H1 (cell line): ENCODE data around the gene METTL25B. TPM values are rescaled to one million over a fixed set of nuclear protein-coding genes. Genes with fewer than 3 reads are reported as not detected.

Source experiments
- CTCF ChIA-PET: fragments of 300-600 bp; sonication (Branson Sonifier 250); formaldehyde crosslinking; loops from one replicate; lab custom pipeline; 2021; ENCODE audit not compliant: partially characterized antibody; lab: Charles Lee
- POLR2A ChIA-PET: fragments of 300-600 bp; sonication (Branson Sonifier 250); formaldehyde crosslinking; loops from one replicate; lab custom pipeline; 2021; ENCODE audit warnings: inconsistent platforms; ENCODE audit not compliant: partially characterized antibody; lab: Charles Lee
- DNase-seq, 2 experiments: peaks; one replicate each; pipeline versions ENCODE4 v3.0.0 to v3.0.0-alpha.2; 2010 to 2022; ENCODE audit warnings: low spot score in 2 of 2, low read depth in 1 of 2, mixed read lengths in 1 of 2
- FAIRE-seq: peaks from 2 replicates; lab custom pipeline; 2011; peaks lifted over from hg19 to GRCh38; lab: Jason Lieb, UNC
- H2AFZ ChIP-seq: 2 replicates; pipeline ENCODE4 v1.8.1; 2012; ENCODE audit warnings: low read length, inconsistent platforms
- H2AK5ac ChIP-seq: 2 replicates; pipeline ENCODE4 v1.6.1; 2013; ENCODE audit warnings: low read depth, low read length
- H2BK120ac ChIP-seq: replicated peaks from 2 replicates; pipeline ENCODE3; 2013; ENCODE audit warnings: low read depth, low read length, inconsistent platforms
- H2BK12ac ChIP-seq: 2 replicates; pipeline ENCODE4 v1.6.1; 2013; ENCODE audit warnings: low read depth, low read length
- H2BK15ac ChIP-seq: 2 replicates; pipeline ENCODE4 v1.6.1; 2013; ENCODE audit warnings: low read length
- H2BK20ac ChIP-seq: 2 replicates; pipeline ENCODE4 v1.6.1; 2013; ENCODE audit warnings: low read length
- H2BK5ac ChIP-seq: 2 replicates; pipeline ENCODE4 v1.6.1; 2013; ENCODE audit warnings: low read depth, low read length
- H3K14ac ChIP-seq: 2 replicates; pipeline ENCODE4 v1.6.1; 2013; ENCODE audit warnings: inconsistent platforms; ENCODE audit not compliant: insufficient read length
- H3K18ac ChIP-seq: 2 replicates; pipeline ENCODE4 v1.6.1; 2013; ENCODE audit warnings: low read length; ENCODE audit errors: extremely low read depth
- H3K23ac ChIP-seq: 2 replicates; pipeline ENCODE4 v1.6.1; 2013; ENCODE audit warnings: inconsistent platforms; ENCODE audit not compliant: insufficient read length
- H3K23me2 ChIP-seq: 2 replicates; pipeline ENCODE4 v1.6.1; 2013; ENCODE audit warnings: low read depth, low read length
- H3K27ac ChIP-seq: 2 replicates; pipeline ENCODE4 v1.6.1; 2011; ENCODE audit warnings: low read depth, low read length, inconsistent platforms
- H3K27me3 ChIP-seq, 4 experiments: replicated peaks in 1 of 4; 1 replicate in 1 of 4; 2 replicates in 3 of 4; pipeline versions ENCODE4 v1.6.1 to v1.8.1; 2011 to 2013; ENCODE audit warnings: low read length in 3 of 4, mild to moderate bottlenecking in 3 of 4, inconsistent platforms in 2 of 4, mixed read lengths in 2 of 4, moderate library complexity in 1 of 4; ENCODE audit not compliant: control insufficient read depth in 3 of 4, insufficient read depth in 3 of 4; ENCODE audit errors: extremely low read depth in 1 of 4
- H3K36me3 ChIP-seq, 4 experiments: 2 replicates each; pipeline versions ENCODE4 v1.6.1 to v1.8.1; 2011 to 2013; ENCODE audit warnings: mild to moderate bottlenecking in 4 of 4, low read length in 3 of 4, moderate library complexity in 2 of 4, control low read depth in 1 of 4, inconsistent platforms in 1 of 4; ENCODE audit not compliant: insufficient read depth in 4 of 4, control insufficient read depth in 2 of 4
- H3K4ac ChIP-seq: replicated peaks from 2 replicates; pipeline ENCODE3; 2013; ENCODE audit warnings: low read length, low read depth, mixed read lengths, inconsistent platforms; ENCODE audit not compliant: insufficient read length
- H3K4me1 ChIP-seq, 4 experiments: replicated peaks in 1 of 4; 1 replicate in 1 of 4; 2 replicates in 3 of 4; pipeline versions ENCODE4 v1.6.1 to v1.8.1; 2011 to 2013; ENCODE audit warnings: low read length in 3 of 4, inconsistent platforms in 2 of 4, mixed read lengths in 1 of 4; ENCODE audit not compliant: insufficient read depth in 4 of 4, control insufficient read depth in 3 of 4
- H3K4me2 ChIP-seq, 2 experiments: 2 replicates each; pipeline versions ENCODE4 v1.6.1 to v1.8.1; 2011 to 2013; ENCODE audit warnings: low read depth in 2 of 2, low read length in 2 of 2, control low read depth in 1 of 2, inconsistent platforms in 1 of 2, mild to moderate bottlenecking in 1 of 2; ENCODE audit not compliant: insufficient read depth in 1 of 2
- H3K4me3 ChIP-seq, 4 experiments: fragments of 200-600, 300-600 bp in 1 of 4; sonication (generic), shearing (Covaris generic), sonication (Bioruptor Twin) in 1 of 4; 2 replicates each; pipeline versions ENCODE4 v1.5.1 to v1.8.1; 2011 to 2016; ENCODE audit warnings: low read length in 4 of 4, low read depth in 3 of 4, control low read depth in 2 of 4, inconsistent platforms in 2 of 4, mild to moderate bottlenecking in 2 of 4, mixed read lengths in 1 of 4, moderate library complexity in 1 of 4; ENCODE audit not compliant: insufficient read depth in 2 of 4; ENCODE audit errors: extremely low read depth in 1 of 4
- H3K56ac ChIP-seq: replicated peaks from 2 replicates; pipeline ENCODE3; 2013; ENCODE audit warnings: low read depth, mild to moderate bottlenecking, mixed read lengths, low read length, inconsistent platforms; ENCODE audit not compliant: insufficient read length
- H3K79me1 ChIP-seq: 2 replicates; pipeline ENCODE4 v1.6.1; 2013; ENCODE audit warnings: low read depth, low read length, control low read depth
- H3K79me2 ChIP-seq, 2 experiments: 2 replicates each; pipeline versions ENCODE4 v1.6.1 to v1.8.1; 2012 to 2013; ENCODE audit warnings: low read length in 2 of 2, mild to moderate bottlenecking in 2 of 2, inconsistent platforms in 1 of 2; ENCODE audit not compliant: insufficient read depth in 2 of 2, control insufficient read depth in 1 of 2
- H3K9ac ChIP-seq, 4 experiments: replicated peaks in 1 of 4; 1 replicate in 1 of 4; 2 replicates in 3 of 4; pipeline versions ENCODE4 v1.6.1 to v1.8.1; 2011 to 2013; ENCODE audit warnings: low read depth in 3 of 4, low read length in 3 of 4, control low read depth in 2 of 4, mild to moderate bottlenecking in 2 of 4, moderate library complexity in 2 of 4, inconsistent platforms in 1 of 4; ENCODE audit errors: extremely low read depth in 1 of 4
- H3K9me3 ChIP-seq, 2 experiments: 2 replicates each; pipeline versions ENCODE4 v1.6.1 to v1.8.1; 2012 to 2013; ENCODE audit warnings: mild to moderate bottlenecking in 2 of 2, moderate library complexity in 2 of 2, control low read depth in 1 of 2, inconsistent platforms in 1 of 2, low read depth in 1 of 2, low read length in 1 of 2, mixed read lengths in 1 of 2; ENCODE audit not compliant: insufficient read depth in 2 of 2
- H4K20me1 ChIP-seq, 2 experiments: replicated peaks in 1 of 2; 2 replicates each; pipeline versions ENCODE3 to v1.8.1; 2011 to 2013; ENCODE audit warnings: inconsistent platforms in 2 of 2, low read length in 2 of 2, mild to moderate bottlenecking in 1 of 2; ENCODE audit not compliant: insufficient read depth in 2 of 2, control insufficient read depth in 1 of 2
- H4K5ac ChIP-seq: 2 replicates; pipeline ENCODE4 v1.6.1; 2013; ENCODE audit warnings: low read length, low read depth, mixed read lengths, inconsistent platforms; ENCODE audit not compliant: insufficient read length
- H4K8ac ChIP-seq: 2 replicates; pipeline ENCODE4 v1.8.0; 2013; ENCODE audit warnings: mild to moderate bottlenecking, moderate library complexity, low read length, inconsistent platforms; ENCODE audit not compliant: insufficient read depth; ENCODE audit errors: extremely low read depth
- H4K91ac ChIP-seq: replicated peaks from 2 replicates; pipeline ENCODE3; 2013; ENCODE audit warnings: low read length, mixed read lengths, inconsistent platforms; ENCODE audit not compliant: insufficient read length
- ASH2L ChIP-seq: fragments of 200-600, 300-600 bp; sonication (generic); IDR thresholded peaks from one replicate; pipeline ENCODE4 v1.7.1; 2017; ENCODE audit warnings: low read length
- CREB1 ChIP-seq: IDR thresholded peaks from 2 replicates; pipeline ENCODE4 v1.6.1; 2012; ENCODE audit warnings: inconsistent platforms
- CTBP2 ChIP-seq: IDR thresholded peaks from 2 replicates; pipeline ENCODE4 v1.7.0; 2011; ENCODE audit warnings: borderline replicate concordance, mild to moderate bottlenecking, moderate library complexity, mixed read lengths, low read length; ENCODE audit not compliant: insufficient read depth, insufficient read length
- MAX ChIP-seq: IDR thresholded peaks from 2 replicates; pipeline ENCODE4 v1.6.1; 2012; ENCODE audit warnings: inconsistent platforms
- RBBP5 ChIP-seq: IDR thresholded peaks from 2 replicates; pipeline ENCODE4 v1.7.1; 2012; ENCODE audit warnings: low read depth, mild to moderate bottlenecking, inconsistent platforms, low read length, moderate library complexity, borderline replicate concordance
- SAP30 ChIP-seq: fragments of 300-600 bp; sonication (generic); IDR thresholded peaks from 2 replicates; pipeline ENCODE4 v1.7.1; 2012; ENCODE audit warnings: low read length, moderate library complexity, mild to moderate bottlenecking, inconsistent platforms; ENCODE audit not compliant: insufficient read depth, insufficient replicate concordance
- SIN3A ChIP-seq, 2 experiments: IDR thresholded peaks in 1 of 2; conservative IDR thresholded peaks in 1 of 2; 2 replicates each; pipeline ENCODE4 v1.6.1; 2011 to 2012; ENCODE audit warnings: low read length in 2 of 2, improper control_type of control experiment in 1 of 2, low read depth in 1 of 2, mild to moderate bottlenecking in 1 of 2
- WGBS, 2 experiments: shearing (Covaris generic) in 1 of 2; methylation state at CpG; one replicate each; pipeline versions ENCODE4 v1.1.6 to v1.1.7; 2013 to 2015; ENCODE audit warnings: low lambda C conversion rate in 2 of 2, mixed read lengths in 2 of 2, inconsistent platforms in 1 of 2, low coverage in 1 of 2, missing lambda C conversion rate in 1 of 2; ENCODE audit not compliant: insufficient replicate concordance in 2 of 2, insufficient coverage in 1 of 2, insufficient read length in 1 of 2; ENCODE audit errors: extremely low coverage in 1 of 2, missing lambda C conversion rate in 1 of 2; 5-methylcytosine and 5-hydroxymethylcytosine counted together
- polyA plus RNA-seq, 7 experiments: library from polyadenylated mRNA; depleted of rRNA in 3 of 7; stranded (reverse) in 5 of 7; unstranded in 2 of 7; fragments of >200 nt in 5 of 7; fragments of 200-250 nt in 2 of 7; gene quantifications; 1 replicate in 5 of 7; 2 replicates in 1 of 7; 4 replicates in 1 of 7; pipeline versions ENCODE4 v1.2.1 to v1.2.3, GENCODE V29; 2011 to 2013; ENCODE audit warnings: missing spikeins in 2 of 7, mixed read lengths in 2 of 7
- total RNA-seq: library from RNA; stranded (reverse); fragmentation: NEBNext Ultra II Directional; extraction: Animal tissue kit (Norgen Biotek cat#: 25700); gene quantifications from 2 replicates; pipeline ENCODE4 v1.2.1, GENCODE V29; 2021
- TF ChIP-seq, protein P1 (sequence below), 3 experiments: IDR thresholded peaks; 1 replicate in 2 of 3; 2 replicates in 1 of 3; pipeline versions ENCODE4 v1.5.1 to v1.6.1; 2011; ENCODE audit warnings: low read length in 3 of 3, mild to moderate bottlenecking in 3 of 3, inconsistent platforms in 2 of 3, low read depth in 1 of 3, moderate library complexity in 1 of 3; ENCODE audit not compliant: insufficient read depth in 1 of 3; ENCODE audit errors: control extremely low read depth in 1 of 3

METTL25B gene
- total and polyA plus RNA-seq, 2 of the 8 experiments (the other 6 are each of a cell fraction or from before 2014, with no cell fraction given), result 28.4 to 30.1 TPM

DNA sequence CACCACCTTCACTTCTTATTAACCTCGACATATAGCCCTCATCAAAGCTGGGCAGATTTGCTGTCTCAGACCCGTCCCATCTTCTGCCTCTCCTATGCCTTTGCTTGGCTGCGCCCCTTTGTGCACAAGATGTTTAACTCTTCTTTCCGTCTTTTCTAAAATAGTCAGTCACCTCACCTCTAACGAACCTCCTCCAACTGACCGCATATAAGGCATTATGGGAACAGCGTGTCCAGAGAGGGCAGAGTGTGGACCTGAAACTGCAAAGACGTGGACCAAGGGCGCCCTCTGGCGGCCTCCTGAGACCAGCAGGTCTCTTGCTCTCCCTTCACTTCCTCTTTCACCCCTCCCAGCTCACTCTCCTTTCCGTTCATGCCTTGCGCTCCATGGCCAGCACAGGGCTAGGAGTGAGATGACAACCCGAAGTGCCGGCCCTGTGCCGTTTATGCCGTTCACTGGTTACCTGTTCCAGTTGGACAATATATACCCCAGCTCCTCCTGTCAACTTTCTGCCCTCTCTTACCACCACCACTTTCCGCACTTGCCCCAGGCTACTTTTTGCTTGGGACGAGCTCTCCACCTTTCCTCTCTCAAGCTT, 2.5 kb upstream of the METTL25B start:
- Histone ChIP-seq H3K9me3 (no peaks in the 10 kb centered on the region), H4K20me1 (peaks cover 22 to 34% of the 10 kb centered on the region in 2 experiments), H3K4me2 (peak overlapping the region; percentile 65 to 97), H3K4me3 (peak overlapping the region in 3 of 4 experiments; percentile 24 to 92 (median 43); a peak in 6 of 8 replicates), H3K4me1 (peaks cover 0 to 23% (median 18%) of the 10 kb centered on the region in 4 experiments; a peak in 6 of 7 replicates), H3K14ac (no peak overlapping the region), H3K36me3 (peaks cover 16 to 31% (median 30%) of the 10 kb centered on the region in 4 experiments), H3K18ac (no peak overlapping the region), H2AFZ (no peak overlapping the region), H2BK20ac (no peak overlapping the region), H3K79me1 (peaks cover 6% of the 10 kb centered on the region), H4K5ac (no peak overlapping the region), H2BK15ac (no peak overlapping the region), H2AK5ac (no peak overlapping the region), H3K27me3 (no peaks in the 10 kb centered on the region), H4K91ac (no peak overlapping the region), H3K23ac (no peak overlapping the region), H2BK120ac (no peak overlapping the region), H3K4ac (no peak overlapping the region), H4K8ac (peak overlapping the region; percentile 53; the same call in 1 of the 2 replicates), H3K56ac (no peak overlapping the region), H3K9ac (no peak overlapping the region), H3K27ac (no peak overlapping the region), H2BK12ac (no peak overlapping the region), H3K23me2 (peaks cover 8% of the 10 kb centered on the region), H3K79me2 (peaks cover 22 to 75% of the 10 kb centered on the region in 2 experiments), H2BK5ac (no peak overlapping the region)
- 26% methylated on average over 18 of the region's 18 CpGs; no CpG with 5 or more reads in 1 of the 2 experiments for WGBS, 2 experiments
- peak in 1 of 2 experiments; percentile 88 for DNase-seq
- ChIA-PET POLR2A (interaction anchor here (0.7 to 13.3 kb wide), 16 partner anchors 9 to 198 kb away, joined by 3 to 214 read pairs (median 11); partner anchors contain the start of genes CRABP2, HDGF, MRPL24 and NES), CTCF (interaction anchor here (0.6 to 65.2 kb wide), 60 partner anchors 10 to 226 kb away, joined by 3 to 4284 read pairs (median 7); partner anchors contain the start of genes CRABP2, GPATCH4, HAPLN2 and HDGF)
- FAIRE-seq, result no peak
- TF ChIP-seq MAX, result peak; percentile 60; the same call in 1 of the 2 replicates
- 0 out of 2 replicates have a peak, but pooled peaks have one; percentile 54 for TF ChIP-seq RBBP5
- TF ChIP-seq SIN3A (conservative IDR thresholded peaks at IDR 0.05 in 1 of 2, IDR thresholded peaks at IDR 0.05 in 1 of 2; ENCODE audit: low read depth in 1 of 2, low read length in 2 of 2), result peak in 1 of 2 experiments; percentile 84; a peak in 2 of 4 replicates
- no peak for TF ChIP-seq CTBP2
- TF ChIP-seq, protein P1, sequence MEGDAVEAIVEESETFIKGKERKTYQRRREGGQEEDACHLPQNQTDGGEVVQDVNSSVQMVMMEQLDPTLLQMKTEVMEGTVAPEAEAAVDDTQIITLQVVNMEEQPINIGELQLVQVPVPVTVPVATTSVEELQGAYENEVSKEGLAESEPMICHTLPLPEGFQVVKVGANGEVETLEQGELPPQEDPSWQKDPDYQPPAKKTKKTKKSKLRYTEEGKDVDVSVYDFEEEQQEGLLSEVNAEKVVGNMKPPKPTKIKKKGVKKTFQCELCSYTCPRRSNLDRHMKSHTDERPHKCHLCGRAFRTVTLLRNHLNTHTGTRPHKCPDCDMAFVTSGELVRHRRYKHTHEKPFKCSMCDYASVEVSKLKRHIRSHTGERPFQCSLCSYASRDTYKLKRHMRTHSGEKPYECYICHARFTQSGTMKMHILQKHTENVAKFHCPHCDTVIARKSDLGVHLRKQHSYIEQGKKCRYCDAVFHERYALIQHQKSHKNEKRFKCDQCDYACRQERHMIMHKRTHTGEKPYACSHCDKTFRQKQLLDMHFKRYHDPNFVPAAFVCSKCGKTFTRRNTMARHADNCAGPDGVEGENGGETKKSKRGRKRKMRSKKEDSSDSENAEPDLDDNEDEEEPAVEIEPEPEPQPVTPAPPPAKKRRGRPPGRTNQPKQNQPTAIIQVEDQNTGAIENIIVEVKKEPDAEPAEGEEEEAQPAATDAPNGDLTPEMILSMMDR (IDR thresholded peaks at IDR 0.05; ENCODE audit: control extremely low read depth in 1 of 3, insufficient read depth in 1 of 3, low read depth in 1 of 3, low read length in 3 of 3), result peak; percentile 97 to 99 (median 98)
- peak; percentile 81 for TF ChIP-seq SAP30
- TF ChIP-seq ASH2L, result no peak
- TF ChIP-seq CREB1, result peak; percentile 45; the same call in 1 of the 2 replicates
